Chondrocyte (in vitro differentiated cells): Measurements from ENCODE around the gene PLSCR3. TPM values are rescaled to one million over a fixed set of nuclear protein-coding genes. Genes with fewer than 3 reads are reported as not detected.

Experiments used
- DNase-seq: peaks from one replicate; pipeline ENCODE4 v3.0.0; 2021; ENCODE audit warnings: mixed read lengths, low spot score
- H3K27ac Mint-ChIP-seq: one replicate; pipeline ENCODE4 v1.8.0; 2021; ENCODE audit warnings: mild to moderate bottlenecking, moderate library complexity, mixed read lengths; ENCODE audit not compliant: unreplicated experiment
- H3K27me3 Mint-ChIP-seq: 2 replicates; pipeline ENCODE4 v1.8.0; 2021; ENCODE audit warnings: low read depth, mixed read lengths
- H3K36me3 Mint-ChIP-seq: 2 replicates; pipeline ENCODE4 v1.8.0; 2021; ENCODE audit warnings: low read depth, mixed read lengths
- H3K4me1 Mint-ChIP-seq: 2 replicates; pipeline ENCODE4 v1.8.0; 2021; ENCODE audit warnings: low read depth, mild to moderate bottlenecking, mixed read lengths
- H3K4me3 Mint-ChIP-seq: one replicate; pipeline ENCODE4 v1.8.0; 2021; ENCODE audit warnings: mild to moderate bottlenecking, moderate library complexity, mixed read lengths; ENCODE audit not compliant: unreplicated experiment
- H3K9me3 Mint-ChIP-seq: 2 replicates; pipeline ENCODE4 v1.8.0; 2021; ENCODE audit warnings: low read depth, mixed read lengths
- total RNA-seq: library from RNA; stranded (reverse); gene quantifications from 3 replicates; pipeline ENCODE4 v1.2.1, GENCODE V29; 2021
- TF ChIP-seq, protein P1 (sequence below): fragments of 200-600 bp; sonication (generic); IDR thresholded peaks from 2 replicates; pipeline ENCODE4 v1.5.0; 2021; ENCODE audit warnings: antibody characterized with exemption, mild to moderate bottlenecking, moderate library complexity

Gene PLSCR3
- total RNA-seq, 1 donor from 2014 or later = 81.5 TPM

- TF ChIP-seq, protein P1, sequence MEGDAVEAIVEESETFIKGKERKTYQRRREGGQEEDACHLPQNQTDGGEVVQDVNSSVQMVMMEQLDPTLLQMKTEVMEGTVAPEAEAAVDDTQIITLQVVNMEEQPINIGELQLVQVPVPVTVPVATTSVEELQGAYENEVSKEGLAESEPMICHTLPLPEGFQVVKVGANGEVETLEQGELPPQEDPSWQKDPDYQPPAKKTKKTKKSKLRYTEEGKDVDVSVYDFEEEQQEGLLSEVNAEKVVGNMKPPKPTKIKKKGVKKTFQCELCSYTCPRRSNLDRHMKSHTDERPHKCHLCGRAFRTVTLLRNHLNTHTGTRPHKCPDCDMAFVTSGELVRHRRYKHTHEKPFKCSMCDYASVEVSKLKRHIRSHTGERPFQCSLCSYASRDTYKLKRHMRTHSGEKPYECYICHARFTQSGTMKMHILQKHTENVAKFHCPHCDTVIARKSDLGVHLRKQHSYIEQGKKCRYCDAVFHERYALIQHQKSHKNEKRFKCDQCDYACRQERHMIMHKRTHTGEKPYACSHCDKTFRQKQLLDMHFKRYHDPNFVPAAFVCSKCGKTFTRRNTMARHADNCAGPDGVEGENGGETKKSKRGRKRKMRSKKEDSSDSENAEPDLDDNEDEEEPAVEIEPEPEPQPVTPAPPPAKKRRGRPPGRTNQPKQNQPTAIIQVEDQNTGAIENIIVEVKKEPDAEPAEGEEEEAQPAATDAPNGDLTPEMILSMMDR = no peak
- H3K27me3 Mint-ChIP-seq = no peaks in the 10 kb centered on the region
- no peaks in the 10 kb centered on the region for H3K4me1 Mint-ChIP-seq
- no peak for DNase-seq
- no peaks in the 10 kb centered on the region for H3K9me3 Mint-ChIP-seq
- H3K27ac Mint-ChIP-seq = no peak overlapping the region
- no peaks in the 10 kb centered on the region for H3K36me3 Mint-ChIP-seq
- H3K4me3 Mint-ChIP-seq = no peak overlapping the region
Measured at GRCh38 chr17:7429722-7430121, 35.4 kb upstream of the PLSCR3 start.

- Mint-ChIP-seq H3K9me3 (no peaks in the 10 kb centered on the region), H3K4me1 (no peaks in the 10 kb centered on the region), H3K4me3 (no peak within 1 kb of the TSS), H3K27ac (no peak within 1 kb of the TSS), H3K27me3 (no peaks in the 10 kb centered on the region), H3K36me3 (no peaks in the 10 kb centered on the region)
- DNase-seq = no peak
- TF ChIP-seq, protein P1 = no peak
Measured at GRCh38 chr17:7428557-7428956, 34.2 kb upstream of the PLSCR3 start, which contains the start of gene SPEM3. Gene SPEM3, plus strand, starts transcription at chr17:7428857. Its CDS starts 46 bp downstream, at chr17:7428903.

DNA sequence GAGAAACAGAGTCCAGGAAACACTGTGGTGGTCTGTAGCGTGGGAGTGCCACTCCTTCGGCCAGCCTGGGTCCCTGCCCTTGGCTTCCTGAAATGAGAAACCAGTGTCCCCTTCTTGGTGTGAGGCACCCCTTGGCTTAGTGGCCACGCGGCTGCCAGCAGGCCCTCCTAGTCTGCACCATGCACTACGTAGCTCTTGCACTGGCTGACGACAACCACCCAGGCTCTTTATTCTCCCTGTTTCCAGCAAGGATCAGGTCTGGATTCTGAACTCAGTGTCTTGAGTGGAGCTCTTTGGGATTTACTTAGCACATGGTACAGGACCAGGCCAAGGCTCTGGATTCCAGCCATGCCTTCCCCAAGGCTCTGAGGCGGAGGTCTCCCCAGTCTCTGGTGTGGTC, 33.2 kb upstream of the PLSCR3 start:
- H3K27me3 Mint-ChIP-seq = no peaks in the 10 kb centered on the region
- no peaks in the 10 kb centered on the region for H3K36me3 Mint-ChIP-seq
- no peaks in the 10 kb centered on the region for H3K4me1 Mint-ChIP-seq
- TF ChIP-seq, protein P1 = no peak
- DNase-seq = no peak
- H3K9me3 Mint-ChIP-seq = no peaks in the 10 kb centered on the region
- no peak overlapping the region for H3K4me3 Mint-ChIP-seq
- H3K27ac Mint-ChIP-seq = no peak overlapping the region

- TF ChIP-seq, protein P1 = no peak
- Mint-ChIP-seq H3K4me1 (no peaks in the 10 kb centered on the region), H3K9me3 (no peaks in the 10 kb centered on the region), H3K4me3 (no peak overlapping the region), H3K27ac (no peak overlapping the region), H3K36me3 (no peaks in the 10 kb centered on the region), H3K27me3 (no peaks in the 10 kb centered on the region)
- DNase-seq = no peak
Measured at GRCh38 chr17:7426896-7427489, 32.7 kb upstream of the PLSCR3 start.

DNA sequence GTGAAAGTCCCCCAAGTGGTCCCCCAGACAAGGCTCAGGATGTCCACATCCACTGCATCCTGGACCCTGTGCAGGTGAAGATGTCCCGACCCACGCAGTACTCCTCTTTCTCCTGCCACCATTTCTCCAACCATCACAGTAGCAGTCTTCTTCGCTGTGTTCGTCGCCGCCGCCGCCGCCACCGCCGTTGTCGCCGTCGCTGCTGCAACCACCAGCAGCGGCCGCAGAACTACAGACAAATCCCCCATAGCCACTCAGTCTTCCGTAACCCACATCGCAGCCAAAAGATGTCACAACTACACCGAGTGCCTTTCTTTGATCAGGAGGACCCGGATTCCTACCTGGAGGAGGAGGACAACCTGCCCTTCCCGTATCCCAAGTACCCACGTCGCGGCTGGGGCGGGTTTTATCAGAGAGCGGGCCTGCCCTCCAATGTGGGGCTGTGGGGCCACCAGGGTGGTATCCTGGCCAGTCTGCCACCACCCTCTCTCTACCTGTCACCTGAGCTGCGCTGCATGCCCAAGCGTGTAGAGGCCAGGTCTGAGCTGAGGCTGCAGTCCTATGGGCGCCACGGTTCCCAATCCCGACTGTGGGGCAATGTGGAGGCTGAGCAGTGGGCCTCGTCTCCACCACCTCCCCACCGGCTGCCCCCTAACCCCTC, 32.0 kb upstream of the PLSCR3 start:
- TF ChIP-seq, protein P1 = no peak
- Mint-ChIP-seq H3K27ac (no peak overlapping the region), H3K27me3 (no peaks in the 10 kb centered on the region), H3K9me3 (no peaks in the 10 kb centered on the region), H3K4me1 (no peaks in the 10 kb centered on the region), H3K36me3 (no peaks in the 10 kb centered on the region), H3K4me3 (no peak overlapping the region)
- no peak for DNase-seq
